ENCODE data around the gene RNF166.

GRCh38 chr16:88726981-88727380, 20.8 kb upstream of the RNF166 start:
- TF ChIP-seq EP300 (conservative IDR thresholded peaks at IDR 0.05; ENCODE audit: poor library complexity, severe bottlenecking) (no peak), EZH2 (IDR thresholded peaks at IDR 0.05; ENCODE audit: borderline replicate concordance, insufficient read depth, low read length, poor library complexity, severe bottlenecking) (no peak), CTCF (IDR thresholded peaks at IDR 0.05; ENCODE audit: poor library complexity, severe bottlenecking) (no peak), REST (IDR thresholded peaks at IDR 0.05; ENCODE audit: borderline replicate concordance) (no peak), POLR2AphosphoS5 (IDR thresholded peaks at IDR 0.05) (no peak), MXI1 (conservative IDR thresholded peaks at IDR 0.05; ENCODE audit: poor library complexity, severe bottlenecking) (no peak), RAD21 (conservative IDR thresholded peaks at IDR 0.05) (no peak), TAF1 (IDR thresholded peaks at IDR 0.05; ENCODE audit: low read depth) (no peak), SMC3 (conservative IDR thresholded peaks at IDR 0.05; ENCODE audit: poor library complexity) (no peak)

Data from neural cell (in vitro differentiated cells).